ENCODE measurements around the gene NTSR1. TPM values are rescaled to one million over a fixed set of nuclear protein-coding genes. Genes with fewer than 3 reads are reported as not detected.

The NTSR1 gene
- total and polyA plus RNA-seq, 2 donors (not counting 1 experiment from before 2014, with no cell fraction given) = not detected

GRCh38 chr20:62765021-62765420 is 56.4 kb downstream of the NTSR1 start:
- H4K20me1 ChIP-seq (ENCODE audit: control insufficient read depth, insufficient read depth, low read length, poor library complexity, severe bottlenecking) = no peaks in the 10 kb centered on the region
- H3K36me3 ChIP-seq (replicated peaks in 1 of 2; ENCODE audit: control extremely low read depth in 1 of 2, control insufficient read depth in 1 of 2, extremely low read depth in 1 of 2, insufficient read depth in 2 of 2, low read length in 1 of 2) = no peaks in the 10 kb centered on the region
- H3K4me1 ChIP-seq (ENCODE audit: control insufficient read depth in 2 of 2, insufficient read depth in 2 of 2, low read length in 2 of 2) = no peaks in the 10 kb centered on the region
- POLR2A ChIA-PET = no interaction called here
- Mint-ChIP-seq H3K4me1 (no peaks in the 10 kb centered on the region), H3K27me3 (peaks cover 6% of the 10 kb centered on the region), H3K4me3 (no peak overlapping the region), H3K9me3 (ENCODE audit: insufficient read depth) (no peaks in the 10 kb centered on the region), H3K27ac (no peak overlapping the region)
- H3K9me3 ChIP-seq (ENCODE audit: control extremely low read depth in 1 of 3, control insufficient read depth in 2 of 3, insufficient read depth in 1 of 3, low read length in 2 of 3) = peaks cover 0 to 5% (median 0%) of the 10 kb centered on the region in 3 donors
- WGBS (ENCODE audit: insufficient coverage) = 88% methylated on average over 5 of the region's 6 CpGs
- DNase-seq (no peak), ATAC-seq (ENCODE audit: low read depth) (no peak)
- CTCF ChIA-PET = interaction anchor here (1.4 kb wide), 1 partner anchor 265 kb away, joined by 3 read pairs; no protein-coding TSS in a partner anchor
- H3K27ac ChIP-seq (ENCODE audit: low read length in 2 of 2) = no peak overlapping the region
- no peaks in the 10 kb centered on the region for H3K27me3 ChIP-seq (replicated peaks in 1 of 4; ENCODE audit: control extremely low read depth in 1 of 4, control insufficient read depth in 3 of 4, insufficient read depth in 4 of 4, low read length in 3 of 4)
- no peak overlapping the region for H3K4me2 ChIP-seq (replicated peaks; ENCODE audit: low read depth, low read length, poor library complexity, severe bottlenecking)
- no peak overlapping the region for H3K4me3 ChIP-seq (ENCODE audit: control extremely low read depth in 1 of 5, extremely low read depth in 1 of 5, insufficient read depth in 1 of 5, low read depth in 2 of 5, low read length in 4 of 5)
- H3K9ac ChIP-seq (ENCODE audit: low read length) = no peak overlapping the region
- TF ChIP-seq EZH2 (IDR thresholded peaks at IDR 0.05; ENCODE audit: borderline replicate concordance, insufficient read depth, low read depth, low read length, poor library complexity, severe bottlenecking) = no peak
- no peak for TF ChIP-seq CTCF (IDR thresholded peaks at IDR 0.05)
- no peak overlapping the region for H2AFZ ChIP-seq (ENCODE audit: insufficient read depth, low read depth, low read length, poor library complexity, severe bottlenecking)
- H3K79me2 ChIP-seq (ENCODE audit: control insufficient read depth, insufficient read depth, low read length) = no peaks in the 10 kb centered on the region
- intact Hi-C loops (cut with micrococcal nuclease) = no loop called here

GRCh38 chr20:62765432-62766070 is 56.9 kb downstream of the NTSR1 start:
- no peaks in the 10 kb centered on the region for H3K36me3 ChIP-seq (replicated peaks in 1 of 2; ENCODE audit: control extremely low read depth in 1 of 2, control insufficient read depth in 1 of 2, extremely low read depth in 1 of 2, insufficient read depth in 2 of 2, low read length in 1 of 2)
- peaks cover 0 to 5% (median 0%) of the 10 kb centered on the region in 3 donors for H3K9me3 ChIP-seq (ENCODE audit: control extremely low read depth in 1 of 3, control insufficient read depth in 2 of 3, insufficient read depth in 1 of 3, low read length in 2 of 3)
- H2AFZ ChIP-seq (ENCODE audit: insufficient read depth, low read depth, low read length, poor library complexity, severe bottlenecking) = no peak overlapping the region
- DNase-seq (no peak), ATAC-seq (ENCODE audit: low read depth) (no peak)
- Mint-ChIP-seq H3K4me1 (no peaks in the 10 kb centered on the region), H3K4me3 (no peak overlapping the region), H3K27ac (no peak overlapping the region), H3K9me3 (ENCODE audit: insufficient read depth) (no peaks in the 10 kb centered on the region), H3K27me3 (peaks cover 6% of the 10 kb centered on the region)
- H3K4me3 ChIP-seq (ENCODE audit: control extremely low read depth in 1 of 5, extremely low read depth in 1 of 5, insufficient read depth in 1 of 5, low read depth in 2 of 5, low read length in 4 of 5) = no peak overlapping the region
- 96% methylated on average over 10 of the region's 15 CpGs for WGBS (ENCODE audit: insufficient coverage)
- H3K27ac ChIP-seq (ENCODE audit: low read length in 2 of 2) = no peak overlapping the region
- no peaks in the 10 kb centered on the region for H3K4me1 ChIP-seq (ENCODE audit: control insufficient read depth in 2 of 2, insufficient read depth in 2 of 2, low read length in 2 of 2)
- CTCF ChIA-PET = interaction anchor here (1.4 kb wide), 1 partner anchor 266 kb away, joined by 3 read pairs; no protein-coding TSS in a partner anchor
- H3K9ac ChIP-seq (ENCODE audit: low read length) = no peak overlapping the region
- intact Hi-C loops (cut with micrococcal nuclease) = no loop called here
- POLR2A ChIA-PET = no interaction called here
- H3K27me3 ChIP-seq (replicated peaks in 1 of 4; ENCODE audit: control extremely low read depth in 1 of 4, control insufficient read depth in 3 of 4, insufficient read depth in 4 of 4, low read length in 3 of 4) = no peaks in the 10 kb centered on the region
- H4K20me1 ChIP-seq (ENCODE audit: control insufficient read depth, insufficient read depth, low read length, poor library complexity, severe bottlenecking) = no peaks in the 10 kb centered on the region
- no peak for TF ChIP-seq CTCF (IDR thresholded peaks at IDR 0.05)
- no peak for TF ChIP-seq EZH2 (IDR thresholded peaks at IDR 0.05; ENCODE audit: borderline replicate concordance, insufficient read depth, low read depth, low read length, poor library complexity, severe bottlenecking)
- no peak overlapping the region for H3K4me2 ChIP-seq (replicated peaks; ENCODE audit: low read depth, low read length, poor library complexity, severe bottlenecking)
- no peaks in the 10 kb centered on the region for H3K79me2 ChIP-seq (ENCODE audit: control insufficient read depth, insufficient read depth, low read length)

Measured in B cell (primary cell).